Lower leg skin (tissue), 4 donors: ENCODE measurements around the gene RAD18. TPM values are rescaled to one million over a fixed set of nuclear protein-coding genes. Genes with fewer than 3 reads are reported as not detected.
A peak's percentile ranks its signal among the peaks of the same experiment; 100 is the strongest.

Experiments used
- DNase-seq, 2 donors: peaks; one replicate each; pipeline ENCODE4 v3.0.0-alpha.2; 2019; ENCODE audit warnings: low spot score in 2 of 2
- H3K4me3 ChIP-seq: fragments of 200-600 bp; sonication (generic); 2 replicates; pipeline ENCODE4 v1.5.1; 2017; ENCODE audit warnings: mild to moderate bottlenecking, low read depth; ENCODE audit not compliant: poor library complexity, severe bottlenecking
- POLR2A ChIP-seq, 2 donors: fragments of 450-650 bp; IDR thresholded peaks; one replicate each; pipeline ENCODE4 v1.6.1; 2016 to 2017; ENCODE audit warnings: antibody characterized with exemption in 2 of 2, mild to moderate bottlenecking in 1 of 2, moderate library complexity in 1 of 2
- WGBS, 2 donors: methylation state at CpG; one replicate each; pipeline ENCODE4 v1.1.5; 2018; 5-methylcytosine and 5-hydroxymethylcytosine counted together
- intact Hi-C: fragments of 100-400 bp; cut with DNase I; formaldehyde crosslinking; loops from one replicate; pipeline ENCODE4 v1.15.0; 2023; ENCODE audit warnings: low total_unique reads
- total RNA-seq, 4 donors: library from RNA; depleted of rRNA; stranded (reverse); fragments of >200 nt; gene quantifications; one replicate each; pipeline ENCODE4 v1.1.0, GENCODE V29; 2016
- TF ChIP-seq, protein P1 (sequence below), 3 donors: fragments of 450-650 bp; IDR thresholded peaks; one replicate each; pipeline ENCODE4 v1.5.1; 2016; ENCODE audit warnings: antibody characterized with exemption in 3 of 3, mild to moderate bottlenecking in 3 of 3, moderate library complexity in 2 of 3

The RAD18 gene
- total RNA-seq, 4 donors from 2014 or later: 6.5 to 14.7 (median 9.2) TPM

DNA sequence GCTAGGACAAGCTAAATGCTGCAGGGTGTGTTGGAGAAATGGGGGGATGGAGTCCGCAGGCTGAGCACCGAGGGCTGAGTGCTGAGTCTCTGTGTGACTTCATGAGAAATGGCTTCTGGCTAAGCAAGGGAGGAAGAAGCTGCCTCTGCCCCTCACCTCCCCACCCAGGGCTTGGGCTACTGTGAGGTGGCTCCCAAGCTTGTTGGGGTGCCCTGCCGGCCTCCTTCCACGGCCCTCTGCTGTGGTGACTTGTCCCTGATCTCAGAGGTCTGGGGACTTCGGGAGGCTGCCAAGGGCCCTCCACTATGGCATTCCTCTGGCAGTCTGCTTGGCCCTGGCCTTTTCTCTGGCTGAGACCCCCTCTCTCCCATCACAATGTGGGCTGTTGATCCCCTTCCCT is 30.1 kb upstream of the RAD18 start:
- 78 to 90% methylated on average over 3 to 5 of the region's 5 CpGs for WGBS, 2 donors
- peak in 1 of 2 donors; percentile 72 for DNase-seq
- intact Hi-C loops: no loop called here
- TF ChIP-seq, protein P1, sequence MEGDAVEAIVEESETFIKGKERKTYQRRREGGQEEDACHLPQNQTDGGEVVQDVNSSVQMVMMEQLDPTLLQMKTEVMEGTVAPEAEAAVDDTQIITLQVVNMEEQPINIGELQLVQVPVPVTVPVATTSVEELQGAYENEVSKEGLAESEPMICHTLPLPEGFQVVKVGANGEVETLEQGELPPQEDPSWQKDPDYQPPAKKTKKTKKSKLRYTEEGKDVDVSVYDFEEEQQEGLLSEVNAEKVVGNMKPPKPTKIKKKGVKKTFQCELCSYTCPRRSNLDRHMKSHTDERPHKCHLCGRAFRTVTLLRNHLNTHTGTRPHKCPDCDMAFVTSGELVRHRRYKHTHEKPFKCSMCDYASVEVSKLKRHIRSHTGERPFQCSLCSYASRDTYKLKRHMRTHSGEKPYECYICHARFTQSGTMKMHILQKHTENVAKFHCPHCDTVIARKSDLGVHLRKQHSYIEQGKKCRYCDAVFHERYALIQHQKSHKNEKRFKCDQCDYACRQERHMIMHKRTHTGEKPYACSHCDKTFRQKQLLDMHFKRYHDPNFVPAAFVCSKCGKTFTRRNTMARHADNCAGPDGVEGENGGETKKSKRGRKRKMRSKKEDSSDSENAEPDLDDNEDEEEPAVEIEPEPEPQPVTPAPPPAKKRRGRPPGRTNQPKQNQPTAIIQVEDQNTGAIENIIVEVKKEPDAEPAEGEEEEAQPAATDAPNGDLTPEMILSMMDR (IDR thresholded peaks at IDR 0.05): no peak
- no peak for TF ChIP-seq POLR2A (IDR thresholded peaks at IDR 0.05)
- H3K4me3 ChIP-seq: no peak overlapping the region

DNA sequence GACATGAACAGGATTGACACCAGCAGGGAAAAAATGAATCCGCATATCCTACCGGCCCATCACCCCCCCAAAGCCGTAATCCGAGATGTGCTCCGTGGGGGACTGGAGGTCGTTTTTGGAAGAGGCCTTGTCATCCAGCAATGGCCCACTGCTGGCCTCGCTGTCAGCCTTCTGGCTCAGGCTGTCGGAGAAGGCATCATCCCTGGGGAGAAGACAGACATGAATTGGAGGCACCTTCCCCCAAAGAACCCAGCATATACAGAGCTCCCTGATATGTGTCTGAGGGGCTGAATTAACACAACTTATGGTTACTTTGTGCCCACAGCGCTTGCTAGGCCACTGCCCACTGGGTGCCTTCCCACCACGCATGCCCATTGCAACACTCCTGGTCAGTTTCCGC is 29.6 kb upstream of the RAD18 start:
- WGBS, 2 donors: 80 to 87% methylated on average over 11 of the region's 11 CpGs
- intact Hi-C loops: no loop called here
- peak in 1 of 2 donors; percentile 75 for DNase-seq
- TF ChIP-seq, protein P1 (IDR thresholded peaks at IDR 0.05): no peak
- H3K4me3 ChIP-seq: no peak overlapping the region

GRCh38 chr3:8992199-8992598 is 28.9 kb upstream of the RAD18 start:
- H3K4me3 ChIP-seq: no peak overlapping the region
- TF ChIP-seq, protein P1 (IDR thresholded peaks at IDR 0.05): no peak
- TF ChIP-seq POLR2A (IDR thresholded peaks at IDR 0.05): no peak
- WGBS, 2 donors: 88 to 89% methylated on average over 4 of the region's 4 CpGs
- DNase-seq: peak in 1 of 2 donors; percentile 46
- intact Hi-C loops: no loop called here

GRCh38 chr3:8990266-8991215 is 27.3 kb upstream of the RAD18 start:
- no peak overlapping the region for H3K4me3 ChIP-seq
- WGBS, 2 donors: 93 to 94% methylated on average over 34 to 36 of the region's 36 CpGs
- DNase-seq: peak in 1 of 2 donors; percentile 72
- TF ChIP-seq, protein P1 (IDR thresholded peaks at IDR 0.05): no peak
- TF ChIP-seq POLR2A (IDR thresholded peaks at IDR 0.05): no peak
- intact Hi-C loops: no loop called here

DNA sequence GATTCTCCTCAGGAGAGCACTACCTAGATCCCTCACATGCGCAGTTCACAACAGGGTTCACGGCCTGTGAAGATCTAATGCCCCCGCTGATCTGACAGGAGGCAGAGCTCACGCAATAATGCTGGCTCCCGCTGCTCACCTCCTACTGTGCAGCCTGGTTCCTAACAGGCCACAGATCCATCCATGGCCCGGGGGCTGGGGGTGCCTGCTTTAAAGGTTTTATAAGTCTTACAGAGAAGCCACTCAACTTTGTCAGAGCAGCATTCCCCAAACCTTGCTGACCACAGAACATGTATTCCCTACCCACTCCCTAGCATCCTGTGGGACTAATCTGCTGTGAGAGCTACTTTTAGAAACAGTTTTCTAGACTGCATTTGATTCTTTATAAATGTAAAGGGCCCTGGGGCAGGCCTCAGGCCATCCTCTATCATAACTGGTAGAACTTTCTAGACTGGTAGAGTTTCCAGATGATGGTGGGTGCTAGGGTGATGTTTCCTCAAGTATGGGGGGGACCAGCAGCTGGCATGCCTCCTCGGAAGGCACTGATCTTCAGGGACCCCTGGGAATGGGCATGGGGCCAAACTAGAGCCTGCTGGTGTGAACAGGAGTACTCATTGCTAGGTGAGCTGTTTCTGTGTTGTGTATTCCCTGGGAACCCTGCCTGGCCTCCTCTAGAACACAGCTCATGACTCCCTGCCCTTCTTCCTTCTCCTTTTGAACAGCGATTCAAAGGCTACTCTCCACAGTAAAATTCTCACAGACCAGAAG is 25.7 kb upstream of the RAD18 start:
- H3K4me3 ChIP-seq: no peak overlapping the region
- peak in 1 of 2 donors; percentile 78 for DNase-seq
- intact Hi-C loops: loop anchor here (5.0 to 10.0 kb wide), 2 partner anchors 86 to 313 kb away; no protein-coding TSS in a partner anchor
- WGBS, 2 donors: 88 to 95% methylated on average over 8 of the region's 8 CpGs
- TF ChIP-seq, protein P1 (IDR thresholded peaks at IDR 0.05): no peak
- TF ChIP-seq POLR2A (IDR thresholded peaks at IDR 0.05): no peak
